GM23338 (cell line): Measurements from ENCODE around the gene RPS5. TPM values are rescaled to one million over a fixed set of nuclear protein-coding genes. Genes with fewer than 3 reads are reported as not detected.

Experiments
- ATAC-seq: fragments of 200-7000 bp; cut with Tn5 transposase; 3 replicates; pipeline ENCODE4 v1.9.1; 2020
- DNase-seq: peaks from one replicate; pipeline ENCODE4 v3.0.0-alpha.2; 2015; ENCODE audit warnings: low spot score
- H2AFZ ChIP-seq: fragments of 200-600 bp; sonication (generic); 2 replicates; pipeline ENCODE4 v1.8.0; 2016; ENCODE audit warnings: antibody characterized with exemption, mild to moderate bottlenecking, moderate library complexity
- H3F3A ChIP-seq: fragments of 200-600 bp; sonication (generic); replicated peaks from 2 replicates; pipeline ENCODE4 v1.8.0; 2017; ENCODE audit warnings: antibody characterized with exemption, mixed run types, low read depth
- H3K27ac ChIP-seq: fragments of 200-600 bp; sonication (generic); 2 replicates; pipeline ENCODE4 v1.6.1; 2016; ENCODE audit warnings: low read depth
- H3K27me3 ChIP-seq: fragments of 200-600 bp; sonication (generic); 2 replicates; pipeline ENCODE4 v1.8.0; 2016; ENCODE audit warnings: mild to moderate bottlenecking, mixed run types, moderate library complexity; ENCODE audit not compliant: insufficient read depth
- H3K36me3 ChIP-seq: fragments of 200-600 bp; sonication (generic); 2 replicates; pipeline ENCODE4 v1.8.0; 2016; ENCODE audit warnings: mild to moderate bottlenecking; ENCODE audit not compliant: insufficient read depth
- H3K4me1 ChIP-seq: fragments of 200-600 bp; sonication (generic); 2 replicates; pipeline ENCODE4 v1.8.0; 2016; ENCODE audit warnings: mild to moderate bottlenecking, moderate library complexity; ENCODE audit not compliant: insufficient read depth
- H3K4me2 ChIP-seq: fragments of 200-600 bp; sonication (generic); 2 replicates; pipeline ENCODE4 v1.7.1; 2017; ENCODE audit warnings: mixed run types
- H3K4me3 ChIP-seq: fragments of 200-600 bp; sonication (generic); 2 replicates; pipeline ENCODE4 v1.6.1; 2016; ENCODE audit warnings: mixed run types
- H3K79me2 ChIP-seq: fragments of 200-600 bp; sonication (generic); replicated peaks from 2 replicates; pipeline ENCODE4 v1.8.0; 2017; ENCODE audit warnings: mild to moderate bottlenecking; ENCODE audit not compliant: insufficient read depth
- H3K9me2 ChIP-seq: fragments of 200-600 bp; sonication (generic); 2 replicates; pipeline ENCODE4 v1.8.0; 2017; ENCODE audit not compliant: insufficient read depth
- H4K20me1 ChIP-seq: fragments of 200-600 bp; sonication (generic); replicated peaks from 2 replicates; pipeline ENCODE4 v1.8.0; 2017; ENCODE audit warnings: mild to moderate bottlenecking; ENCODE audit not compliant: insufficient read depth
- H3K27ac Mint-ChIP-seq: 2 replicates; pipeline ENCODE4 v1.8.0; 2020; ENCODE audit warnings: inconsistent platforms, mild to moderate bottlenecking, moderate library complexity, mixed read lengths
- H3K27me3 Mint-ChIP-seq: 3 replicates; pipeline ENCODE4 v1.8.0; 2022; ENCODE audit warnings: low read depth, mild to moderate bottlenecking, moderate library complexity, mixed read lengths, inconsistent platforms; ENCODE audit not compliant: insufficient read depth, poor library complexity
- H3K36me3 Mint-ChIP-seq: 3 replicates; pipeline ENCODE4 v1.8.0; 2021; ENCODE audit warnings: low read depth, mild to moderate bottlenecking, inconsistent platforms, moderate library complexity, mixed read lengths
- H3K4me1 Mint-ChIP-seq: 3 replicates; pipeline ENCODE4 v1.8.0; 2020; ENCODE audit warnings: mild to moderate bottlenecking, inconsistent platforms, mixed read lengths
- H3K4me3 Mint-ChIP-seq: 3 replicates; pipeline ENCODE4 v1.8.0; 2021; ENCODE audit warnings: moderate library complexity, mild to moderate bottlenecking, inconsistent platforms, mixed read lengths
- H3K9me3 Mint-ChIP-seq: 3 replicates; pipeline ENCODE4 v1.8.0; 2020; ENCODE audit warnings: moderate library complexity, mild to moderate bottlenecking, inconsistent platforms, mixed read lengths
- CREB1 ChIP-seq: fragments of 250-450 bp; sonication (Bioruptor Pico); IDR thresholded peaks from 2 replicates; pipeline ENCODE4 v1.5.0; 2020; ENCODE audit warnings: low read depth, mild to moderate bottlenecking, moderate library complexity
- EZH2 ChIP-seq: fragments of 200-600 bp; sonication (generic); IDR thresholded peaks from one replicate; pipeline ENCODE4 v1.8.0; 2017; ENCODE audit warnings: antibody characterized with exemption, mild to moderate bottlenecking, low read depth; ENCODE audit not compliant: unreplicated experiment
- EZH2phosphoT487 ChIP-seq: fragments of 200-600 bp; sonication (generic); IDR thresholded peaks from one replicate; pipeline ENCODE4 v1.8.1; 2018; ENCODE audit warnings: antibody characterized with exemption; ENCODE audit not compliant: unreplicated experiment
- JUNB ChIP-seq: IDR thresholded peaks from one replicate; pipeline ENCODE4 v1.6.1; 2016; ENCODE audit warnings: antibody characterized with exemption; ENCODE audit not compliant: unreplicated experiment
- NANOG ChIP-seq: IDR thresholded peaks from 2 replicates; pipeline ENCODE4 v1.6.1; 2016; ENCODE audit warnings: antibody characterized with exemption, borderline replicate concordance
- POLR2AphosphoS5 ChIP-seq: IDR thresholded peaks from 2 replicates; pipeline ENCODE4 v1.6.1; 2016; ENCODE audit warnings: antibody characterized with exemption, low read depth
- STAT1 ChIP-seq: IDR thresholded peaks from one replicate; pipeline ENCODE4 v1.6.1; 2016; ENCODE audit warnings: antibody characterized with exemption; ENCODE audit not compliant: unreplicated experiment
- ZNF114 ChIP-seq: fragments of 250-450 bp; sonication (Bioruptor Pico); IDR thresholded peaks from 2 replicates; pipeline ENCODE4 v1.5.0; 2020; ENCODE audit warnings: mild to moderate bottlenecking, moderate library complexity
- ZNF331 ChIP-seq: fragments of 250-450 bp; sonication (Bioruptor Pico); IDR thresholded peaks from 2 replicates; pipeline ENCODE4 v1.5.0; 2020; ENCODE audit warnings: low read depth, mild to moderate bottlenecking, moderate library complexity
- ZNF462 ChIP-seq: fragments of 250-450 bp; sonication (Bioruptor Pico); IDR thresholded peaks from 2 replicates; pipeline ENCODE4 v1.5.0; 2020; ENCODE audit warnings: mild to moderate bottlenecking, moderate library complexity
- polyA plus RNA-seq: library from polyadenylated mRNA; unstranded; fragments of >200 nt; fragmentation: Nextera tagmentation; extraction: Ambion mirVana; gene quantifications from 2 replicates; pipeline ENCODE4 v1.2.1, GENCODE V29; 2016
- total RNA-seq: library from RNA; depleted of rRNA; stranded (reverse); fragments of >200 nt; shearing (Covaris generic); gene quantifications from 2 replicates; pipeline ENCODE4 v1.2.3, GENCODE V29; 2014
- TF ChIP-seq, protein P1 (sequence below): IDR thresholded peaks from 2 replicates; pipeline ENCODE4 v1.6.1; 2016; ENCODE audit warnings: antibody characterized with exemption
- TF ChIP-seq, protein P2 (sequence below), 2 experiments: fragments of 200-600 bp in 1 of 2; sonication (generic) in 1 of 2; conservative IDR thresholded peaks; 2 replicates each; pipeline versions ENCODE4 v1.5.1 to v1.6.1; 2016 to 2017; ENCODE audit warnings: antibody characterized with exemption in 2 of 2, low read depth in 2 of 2, mild to moderate bottlenecking in 2 of 2, moderate library complexity in 1 of 2
- TF ChIP-seq, protein P3 (sequence below): IDR thresholded peaks from one replicate; pipeline ENCODE4 v1.6.1; 2018; ENCODE audit warnings: antibody characterized with exemption; ENCODE audit not compliant: unreplicated experiment

RPS5 gene
- total and polyA plus RNA-seq, 2 experiments from 2014 or later = 734 to 2,111 TPM

- H3F3A ChIP-seq = peaks cover 36% of the 10 kb centered on the region
- no peak overlapping the region for H3K4me3 ChIP-seq
- H3K4me1 Mint-ChIP-seq = peaks cover 14% of the 10 kb centered on the region
- no peak overlapping the region for H3K27ac ChIP-seq
- peaks cover 21% of the 10 kb centered on the region for H3K36me3 Mint-ChIP-seq
- H2AFZ ChIP-seq = no peak overlapping the region
- H3K27me3 ChIP-seq = peaks cover 21% of the 10 kb centered on the region
- no peak for DNase-seq
- no peaks in the 10 kb centered on the region; the same call in 2 of the 3 replicates for H3K9me3 Mint-ChIP-seq
- peaks cover 8% of the 10 kb centered on the region; the same call in 1 of the 2 replicates for H4K20me1 ChIP-seq
- no peak overlapping the region for H3K4me3 Mint-ChIP-seq
- TF ChIP-seq POLR2AphosphoS5 (no peak), ZNF114 (CRISPR knock-in tag) (no peak), EZH2 (no peak), STAT1 (no peak), ZNF462 (CRISPR knock-in tag) (no peak), NANOG (no peak), ZNF331 (no peak), JUNB (no peak), CREB1 (no peak), EZH2phosphoT487 (no peak)
- TF ChIP-seq, protein P1, sequence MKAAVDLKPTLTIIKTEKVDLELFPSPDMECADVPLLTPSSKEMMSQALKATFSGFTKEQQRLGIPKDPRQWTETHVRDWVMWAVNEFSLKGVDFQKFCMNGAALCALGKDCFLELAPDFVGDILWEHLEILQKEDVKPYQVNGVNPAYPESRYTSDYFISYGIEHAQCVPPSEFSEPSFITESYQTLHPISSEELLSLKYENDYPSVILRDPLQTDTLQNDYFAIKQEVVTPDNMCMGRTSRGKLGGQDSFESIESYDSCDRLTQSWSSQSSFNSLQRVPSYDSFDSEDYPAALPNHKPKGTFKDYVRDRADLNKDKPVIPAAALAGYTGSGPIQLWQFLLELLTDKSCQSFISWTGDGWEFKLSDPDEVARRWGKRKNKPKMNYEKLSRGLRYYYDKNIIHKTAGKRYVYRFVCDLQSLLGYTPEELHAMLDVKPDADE = no peak
- TF ChIP-seq, protein P2, sequence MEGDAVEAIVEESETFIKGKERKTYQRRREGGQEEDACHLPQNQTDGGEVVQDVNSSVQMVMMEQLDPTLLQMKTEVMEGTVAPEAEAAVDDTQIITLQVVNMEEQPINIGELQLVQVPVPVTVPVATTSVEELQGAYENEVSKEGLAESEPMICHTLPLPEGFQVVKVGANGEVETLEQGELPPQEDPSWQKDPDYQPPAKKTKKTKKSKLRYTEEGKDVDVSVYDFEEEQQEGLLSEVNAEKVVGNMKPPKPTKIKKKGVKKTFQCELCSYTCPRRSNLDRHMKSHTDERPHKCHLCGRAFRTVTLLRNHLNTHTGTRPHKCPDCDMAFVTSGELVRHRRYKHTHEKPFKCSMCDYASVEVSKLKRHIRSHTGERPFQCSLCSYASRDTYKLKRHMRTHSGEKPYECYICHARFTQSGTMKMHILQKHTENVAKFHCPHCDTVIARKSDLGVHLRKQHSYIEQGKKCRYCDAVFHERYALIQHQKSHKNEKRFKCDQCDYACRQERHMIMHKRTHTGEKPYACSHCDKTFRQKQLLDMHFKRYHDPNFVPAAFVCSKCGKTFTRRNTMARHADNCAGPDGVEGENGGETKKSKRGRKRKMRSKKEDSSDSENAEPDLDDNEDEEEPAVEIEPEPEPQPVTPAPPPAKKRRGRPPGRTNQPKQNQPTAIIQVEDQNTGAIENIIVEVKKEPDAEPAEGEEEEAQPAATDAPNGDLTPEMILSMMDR (conservative IDR thresholded peaks at IDR 0.05; ENCODE audit: low read depth in 2 of 2) = no peak
- TF ChIP-seq, protein P3, sequence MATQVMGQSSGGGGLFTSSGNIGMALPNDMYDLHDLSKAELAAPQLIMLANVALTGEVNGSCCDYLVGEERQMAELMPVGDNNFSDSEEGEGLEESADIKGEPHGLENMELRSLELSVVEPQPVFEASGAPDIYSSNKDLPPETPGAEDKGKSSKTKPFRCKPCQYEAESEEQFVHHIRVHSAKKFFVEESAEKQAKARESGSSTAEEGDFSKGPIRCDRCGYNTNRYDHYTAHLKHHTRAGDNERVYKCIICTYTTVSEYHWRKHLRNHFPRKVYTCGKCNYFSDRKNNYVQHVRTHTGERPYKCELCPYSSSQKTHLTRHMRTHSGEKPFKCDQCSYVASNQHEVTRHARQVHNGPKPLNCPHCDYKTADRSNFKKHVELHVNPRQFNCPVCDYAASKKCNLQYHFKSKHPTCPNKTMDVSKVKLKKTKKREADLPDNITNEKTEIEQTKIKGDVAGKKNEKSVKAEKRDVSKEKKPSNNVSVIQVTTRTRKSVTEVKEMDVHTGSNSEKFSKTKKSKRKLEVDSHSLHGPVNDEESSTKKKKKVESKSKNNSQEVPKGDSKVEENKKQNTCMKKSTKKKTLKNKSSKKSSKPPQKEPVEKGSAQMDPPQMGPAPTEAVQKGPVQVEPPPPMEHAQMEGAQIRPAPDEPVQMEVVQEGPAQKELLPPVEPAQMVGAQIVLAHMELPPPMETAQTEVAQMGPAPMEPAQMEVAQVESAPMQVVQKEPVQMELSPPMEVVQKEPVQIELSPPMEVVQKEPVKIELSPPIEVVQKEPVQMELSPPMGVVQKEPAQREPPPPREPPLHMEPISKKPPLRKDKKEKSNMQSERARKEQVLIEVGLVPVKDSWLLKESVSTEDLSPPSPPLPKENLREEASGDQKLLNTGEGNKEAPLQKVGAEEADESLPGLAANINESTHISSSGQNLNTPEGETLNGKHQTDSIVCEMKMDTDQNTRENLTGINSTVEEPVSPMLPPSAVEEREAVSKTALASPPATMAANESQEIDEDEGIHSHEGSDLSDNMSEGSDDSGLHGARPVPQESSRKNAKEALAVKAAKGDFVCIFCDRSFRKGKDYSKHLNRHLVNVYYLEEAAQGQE = no peak
- no peaks in the 10 kb centered on the region for H3K9me2 ChIP-seq
- peaks cover 37% of the 10 kb centered on the region for H3K27me3 Mint-ChIP-seq
- H3K79me2 ChIP-seq = no peaks in the 10 kb centered on the region
- H3K27ac Mint-ChIP-seq = no peak overlapping the region
- ATAC-seq = no peak
- peaks cover 8% of the 10 kb centered on the region; the same call in 1 of the 2 replicates for H3K36me3 ChIP-seq
- peaks cover 5% of the 10 kb centered on the region; the same call in 1 of the 2 replicates for H3K4me1 ChIP-seq
- H3K4me2 ChIP-seq = no peak overlapping the region
Measured at GRCh38 chr19:58398087-58398486, 11.0 kb downstream of the RPS5 start.
